Cardiac muscle cell (in vitro differentiated cells and primary cell): ENCODE data around the gene LRMDA. TPM values are rescaled to one million over a fixed set of nuclear protein-coding genes. Genes with fewer than 3 reads are reported as not detected.

Experiments
- DNase-seq, 2 donors: peaks; one replicate each; pipeline versions ENCODE4 v3.0.0 to v3.0.0-alpha.2; 2010 to 2017; ENCODE audit warnings: low read depth in 1 of 2, low spot score in 1 of 2
- H3K27ac ChIP-seq: fragments of 200-600 bp; sonication (generic); 2 replicates; pipeline ENCODE4 v1.5.1; 2016
- H3K27me3 ChIP-seq: fragments of 200-600 bp; sonication (generic); 2 replicates; pipeline ENCODE4 v1.6.0; 2016; ENCODE audit warnings: control low read depth
- H3K36me3 ChIP-seq: fragments of 200-600 bp; sonication (generic); 2 replicates; pipeline ENCODE4 v1.5.1; 2016; ENCODE audit warnings: control low read depth
- H3K4me1 ChIP-seq: fragments of 200-600 bp; sonication (generic); 2 replicates; pipeline ENCODE4 v1.8.1; 2017; ENCODE audit warnings: low read depth, mild to moderate bottlenecking, mixed run types
- H3K4me3 ChIP-seq: fragments of 200-600 bp; sonication (generic); 2 replicates; pipeline ENCODE4 v1.5.1; 2016; ENCODE audit warnings: mild to moderate bottlenecking
- H3K9me3 ChIP-seq: fragments of 200-600 bp; sonication (generic); 2 replicates; pipeline ENCODE4 v1.5.1; 2017; ENCODE audit warnings: low read depth, mild to moderate bottlenecking, control low read depth
- polyA plus RNA-seq: library from polyadenylated mRNA; unstranded; fragments of >200 nt; fragmentation: Nextera tagmentation; extraction: Ambion mirVana; gene quantifications from 2 replicates; pipeline ENCODE4 v1.2.1, GENCODE V29; 2016
- total RNA-seq: library from RNA; depleted of rRNA; stranded (reverse); fragments of >200 nt; gene quantifications from 2 replicates; pipeline ENCODE4 v1.2.3, GENCODE V29; 2016
- TF ChIP-seq, protein P1 (sequence below): IDR thresholded peaks from 2 replicates; pipeline ENCODE4 v1.5.1; 2012; ENCODE audit warnings: low read depth, mild to moderate bottlenecking, low read length

Gene LRMDA
- total and polyA plus RNA-seq, 2 experiments from 2014 or later: 6.2 to 11.7 TPM

DNA sequence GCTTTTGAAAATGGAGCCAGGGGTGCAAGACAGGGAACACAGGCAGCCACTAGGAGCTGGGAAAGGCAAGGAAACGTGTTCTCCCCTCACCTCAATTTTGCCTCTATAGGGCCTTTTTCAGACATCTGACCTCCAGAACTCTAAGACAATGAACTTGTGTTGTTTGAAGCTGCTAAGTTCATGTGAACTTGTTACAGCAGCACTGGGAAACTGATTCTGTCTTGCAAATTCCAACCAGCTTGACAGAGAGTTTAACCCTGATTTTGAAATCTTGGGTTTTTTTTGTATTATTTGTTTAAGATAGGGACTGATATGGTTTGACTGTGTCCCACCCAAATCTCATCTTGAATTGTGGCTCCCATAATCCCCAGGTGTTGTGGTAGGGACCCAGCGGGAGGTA lies 852.9 kb downstream of the LRMDA start:
- Histone ChIP-seq H3K36me3 (no peaks in the 10 kb centered on the region), H3K4me3 (no peak overlapping the region), H3K27me3 (no peaks in the 10 kb centered on the region), H3K27ac (no peak overlapping the region), H3K4me1 (peaks cover 8% of the 10 kb centered on the region), H3K9me3 (no peaks in the 10 kb centered on the region)
- TF ChIP-seq, protein P1, sequence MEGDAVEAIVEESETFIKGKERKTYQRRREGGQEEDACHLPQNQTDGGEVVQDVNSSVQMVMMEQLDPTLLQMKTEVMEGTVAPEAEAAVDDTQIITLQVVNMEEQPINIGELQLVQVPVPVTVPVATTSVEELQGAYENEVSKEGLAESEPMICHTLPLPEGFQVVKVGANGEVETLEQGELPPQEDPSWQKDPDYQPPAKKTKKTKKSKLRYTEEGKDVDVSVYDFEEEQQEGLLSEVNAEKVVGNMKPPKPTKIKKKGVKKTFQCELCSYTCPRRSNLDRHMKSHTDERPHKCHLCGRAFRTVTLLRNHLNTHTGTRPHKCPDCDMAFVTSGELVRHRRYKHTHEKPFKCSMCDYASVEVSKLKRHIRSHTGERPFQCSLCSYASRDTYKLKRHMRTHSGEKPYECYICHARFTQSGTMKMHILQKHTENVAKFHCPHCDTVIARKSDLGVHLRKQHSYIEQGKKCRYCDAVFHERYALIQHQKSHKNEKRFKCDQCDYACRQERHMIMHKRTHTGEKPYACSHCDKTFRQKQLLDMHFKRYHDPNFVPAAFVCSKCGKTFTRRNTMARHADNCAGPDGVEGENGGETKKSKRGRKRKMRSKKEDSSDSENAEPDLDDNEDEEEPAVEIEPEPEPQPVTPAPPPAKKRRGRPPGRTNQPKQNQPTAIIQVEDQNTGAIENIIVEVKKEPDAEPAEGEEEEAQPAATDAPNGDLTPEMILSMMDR: no peak
- DNase-seq: no peak

DNA sequence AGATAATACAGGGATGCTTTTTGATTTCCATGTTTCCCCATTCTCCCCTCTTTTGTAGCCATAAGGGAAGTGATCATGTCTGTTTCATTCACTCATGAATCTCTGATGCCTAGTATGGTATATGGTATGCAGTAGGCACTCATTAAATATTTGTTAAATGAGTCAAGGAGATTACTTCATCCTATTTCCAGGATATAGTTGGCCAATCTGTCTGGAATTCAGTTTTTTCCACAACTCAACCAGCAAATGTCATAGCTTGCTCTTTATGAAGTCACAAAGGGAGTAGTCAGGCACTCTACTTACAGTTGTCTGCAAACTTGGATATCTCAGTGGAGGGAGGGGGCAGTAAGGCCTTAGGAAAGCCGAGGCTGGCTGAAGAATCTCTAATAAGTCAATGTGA lies 853.6 kb downstream of the LRMDA start:
- Histone ChIP-seq H3K36me3 (no peaks in the 10 kb centered on the region), H3K27ac (no peak overlapping the region), H3K27me3 (no peaks in the 10 kb centered on the region), H3K4me1 (peaks cover 8% of the 10 kb centered on the region), H3K9me3 (no peaks in the 10 kb centered on the region), H3K4me3 (no peak overlapping the region)
- peak in 1 of 2 donors; percentile 72 for DNase-seq
- TF ChIP-seq, protein P1: no peak

DNA sequence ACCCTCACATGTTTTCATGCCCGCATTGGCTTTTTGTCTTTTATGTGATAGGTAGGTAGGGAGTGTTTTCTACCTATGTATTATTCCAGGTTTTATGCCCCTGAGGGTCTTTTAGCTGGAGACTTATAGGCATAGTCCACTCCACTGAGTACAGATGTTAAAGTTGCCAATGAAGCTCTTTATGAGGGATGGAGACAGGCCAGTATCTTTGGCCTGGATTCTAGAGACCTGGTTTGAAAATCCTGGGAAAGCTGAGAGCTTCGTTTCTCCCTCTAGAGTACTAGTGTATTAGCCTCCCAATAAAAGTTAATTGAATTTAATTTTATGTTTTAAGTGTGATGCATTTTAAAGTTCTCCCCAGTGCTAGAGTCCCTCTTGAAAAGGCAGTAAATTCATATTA lies 854.1 kb downstream of the LRMDA start:
- Histone ChIP-seq H3K4me1 (peaks cover 8% of the 10 kb centered on the region), H3K9me3 (no peaks in the 10 kb centered on the region), H3K4me3 (no peak overlapping the region), H3K27me3 (no peaks in the 10 kb centered on the region), H3K27ac (no peak overlapping the region), H3K36me3 (no peaks in the 10 kb centered on the region)
- TF ChIP-seq, protein P1: no peak
- DNase-seq: no peak

DNA sequence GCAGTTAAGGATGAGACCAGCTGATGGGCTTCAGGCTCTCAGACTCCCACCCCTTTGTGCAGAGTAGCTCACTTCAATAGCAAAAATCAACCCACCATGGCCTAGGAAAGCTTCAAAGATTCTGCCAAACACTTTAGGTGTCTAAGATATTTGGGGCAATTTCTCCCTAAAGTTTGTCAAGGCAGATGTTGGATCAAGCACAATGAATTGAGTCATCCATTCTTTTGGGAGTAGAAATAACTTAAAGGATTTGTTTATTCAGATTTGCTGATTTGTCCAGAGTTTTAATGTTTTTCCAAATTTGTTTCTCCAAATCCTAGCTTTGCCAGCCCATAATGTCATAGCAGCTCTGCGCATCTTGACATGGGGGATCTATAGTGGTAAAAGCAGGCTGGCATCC lies 855.1 kb downstream of the LRMDA start:
- Histone ChIP-seq H3K27me3 (no peaks in the 10 kb centered on the region), H3K4me3 (no peak overlapping the region), H3K27ac (no peak overlapping the region), H3K9me3 (no peaks in the 10 kb centered on the region), H3K36me3 (no peaks in the 10 kb centered on the region), H3K4me1 (peaks cover 8% of the 10 kb centered on the region)
- DNase-seq: no peak
- TF ChIP-seq, protein P1: no peak

DNA sequence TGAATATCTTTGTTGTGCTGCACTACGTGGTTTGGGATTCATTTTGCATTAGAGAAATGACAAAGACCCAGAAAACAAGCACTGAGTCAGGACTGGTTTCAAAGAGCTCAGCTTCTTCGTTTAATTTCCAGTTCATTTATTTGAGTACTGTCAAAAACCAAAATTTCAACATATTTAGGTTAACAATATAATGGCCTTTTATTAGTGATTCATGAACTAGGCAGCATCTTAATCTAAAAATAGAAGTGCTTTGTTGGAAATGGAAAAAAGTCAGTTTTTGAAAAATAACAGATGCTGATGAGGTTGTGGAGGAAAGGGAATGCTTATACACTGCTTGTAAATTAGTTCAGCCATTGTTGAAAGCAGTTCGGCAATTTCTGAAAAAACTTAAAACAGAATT lies 856.4 kb downstream of the LRMDA start:
- TF ChIP-seq, protein P1: no peak
- no peaks in the 10 kb centered on the region for H3K36me3 ChIP-seq
- peak in 1 of 2 donors; percentile 38 for DNase-seq
- H3K4me3 ChIP-seq: no peak overlapping the region
- H3K4me1 ChIP-seq: no peaks in the 10 kb centered on the region
- H3K27me3 ChIP-seq: no peaks in the 10 kb centered on the region
- H3K27ac ChIP-seq: no peak overlapping the region
- H3K9me3 ChIP-seq: no peaks in the 10 kb centered on the region

DNA sequence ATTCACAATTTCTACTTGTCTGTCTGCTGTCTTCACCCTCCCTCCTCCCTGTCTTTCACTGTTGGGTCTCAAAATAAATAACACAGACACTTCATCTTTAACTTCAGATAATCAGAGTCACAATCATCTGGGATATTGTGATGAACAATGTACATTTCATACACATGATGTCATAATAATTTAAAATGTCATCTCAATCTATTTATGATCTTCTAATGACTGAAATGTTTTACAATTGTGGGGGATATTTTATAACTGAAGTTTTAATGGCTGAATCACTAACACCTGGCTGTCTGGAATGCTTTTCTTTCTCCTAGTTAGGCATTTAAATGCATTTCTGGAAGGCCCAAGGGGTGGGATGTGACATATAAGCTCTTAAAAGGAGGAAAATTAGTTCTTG lies 859.8 kb downstream of the LRMDA start:
- H3K27me3 ChIP-seq: no peaks in the 10 kb centered on the region

More for the DNA sequence above, 859.8 kb downstream of the LRMDA start:
- no peaks in the 10 kb centered on the region for H3K36me3 ChIP-seq
- no peak for DNase-seq
- H3K4me3 ChIP-seq: no peak overlapping the region
- H3K4me1 ChIP-seq: peaks cover 7% of the 10 kb centered on the region
- H3K9me3 ChIP-seq: no peaks in the 10 kb centered on the region
- TF ChIP-seq, protein P1: no peak
- H3K27ac ChIP-seq: no peak overlapping the region
